ENCODE measurements around the gene PTPRD.

The PTPRD gene

GRCh38 chr9:8904771-8905515 is 1707.9 kb downstream of the PTPRD start:
- no peak for DNase-seq (ENCODE audit: low read depth in 2 of 2)

DNA sequence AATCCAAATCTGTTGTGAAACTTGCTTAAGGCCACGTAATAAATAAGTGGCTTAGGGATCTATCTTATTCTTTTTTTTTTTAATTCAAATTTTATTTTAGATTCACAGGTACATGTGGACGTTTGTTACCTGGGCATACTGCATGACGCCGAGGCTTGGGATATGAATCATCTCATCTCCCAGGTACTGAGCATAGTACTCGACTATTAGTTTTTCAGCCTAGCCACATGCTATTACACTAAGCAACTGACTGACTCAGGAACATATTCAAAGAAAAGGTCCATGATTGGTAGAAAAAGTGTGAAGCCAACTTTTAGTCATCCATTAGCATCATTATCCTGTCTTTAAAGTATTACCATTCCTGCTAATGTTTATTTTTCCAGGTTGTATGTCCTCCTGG is 1709.7 kb downstream of the PTPRD start:
- DNase-seq (ENCODE audit: low read depth in 2 of 2), result no peak

- DNase-seq (ENCODE audit: low read depth in 2 of 2), result no peak
These were observed 1711.7 kb downstream of the PTPRD start for GRCh38 chr9:8901146-8901545.

DNA sequence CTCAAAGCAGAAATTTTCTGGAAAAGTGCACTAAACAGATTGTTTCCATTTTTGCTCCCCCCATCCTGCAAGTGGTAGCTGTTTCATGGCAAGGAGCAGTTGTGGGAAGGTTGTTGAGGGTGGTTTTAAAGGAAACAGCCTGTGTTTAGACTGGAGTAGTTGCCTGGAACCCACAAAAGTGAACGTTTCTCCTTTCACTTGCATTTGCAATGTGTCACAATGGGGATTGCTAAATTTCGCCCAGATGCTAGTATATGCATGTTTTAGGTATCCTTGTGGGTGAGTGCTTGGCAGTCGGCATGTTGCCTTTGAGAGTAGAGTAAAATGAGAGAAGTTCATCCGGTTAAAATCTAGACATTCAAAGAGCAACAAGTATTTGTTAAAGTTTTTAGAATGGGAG is 1713.3 kb downstream of the PTPRD start:
- DNase-seq (ENCODE audit: low read depth in 2 of 2), result no peak

DNA sequence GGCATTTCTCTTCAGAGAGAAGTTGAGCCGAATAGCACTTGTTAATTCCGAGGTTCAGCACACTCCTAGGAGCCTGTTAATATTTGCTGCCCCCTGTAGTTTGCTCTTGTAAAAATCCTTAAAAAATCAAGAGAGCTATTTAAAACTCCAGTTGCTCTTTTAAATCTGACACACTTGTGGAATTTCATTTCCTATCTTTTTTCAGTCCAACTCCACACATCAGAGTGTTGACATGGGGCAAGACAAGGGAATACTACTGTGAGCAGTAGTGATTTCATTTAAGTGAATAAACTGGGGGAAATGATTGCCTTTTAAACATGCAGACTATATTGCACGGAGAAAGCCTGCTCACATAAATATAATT is 1717.0 kb downstream of the PTPRD start:
- no peak for DNase-seq (ENCODE audit: low read depth in 2 of 2)

DNA sequence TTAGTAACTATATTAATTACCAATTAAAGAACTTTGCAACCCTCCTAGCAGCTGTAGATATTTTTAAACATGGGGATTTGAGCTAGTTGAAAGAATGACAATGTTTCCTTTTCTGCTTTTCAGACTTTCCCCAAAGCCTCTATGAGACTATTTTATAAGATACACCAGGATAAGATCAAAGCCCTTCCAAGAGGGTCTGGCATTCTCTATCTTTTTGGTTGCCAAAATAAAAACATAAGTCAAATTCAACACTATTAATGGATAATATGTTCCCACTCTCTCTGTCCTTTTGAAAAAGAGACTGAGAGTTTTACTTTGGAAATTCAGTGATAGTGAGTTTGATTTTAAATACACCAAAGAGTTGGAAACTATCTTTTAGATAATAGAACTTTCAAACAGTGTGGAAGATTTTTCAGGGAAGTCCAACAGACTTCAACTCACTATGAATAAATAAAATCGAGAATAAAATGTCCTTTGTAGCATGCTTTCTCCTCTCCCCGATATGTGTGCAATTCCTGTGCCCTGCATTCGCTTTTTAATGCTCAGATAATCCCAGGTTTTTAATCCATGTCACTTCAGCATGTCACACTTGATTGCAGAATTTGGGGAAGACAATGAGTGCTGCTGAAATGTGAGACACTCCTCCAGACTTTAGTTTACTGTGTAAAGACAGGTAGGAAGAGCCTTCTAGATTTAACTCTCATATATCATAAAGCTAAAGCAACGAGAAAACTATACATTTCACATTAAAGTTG is 1717.5 kb downstream of the PTPRD start:
- DNase-seq (ENCODE audit: low read depth in 2 of 2), result no peak

- DNase-seq (ENCODE audit: low read depth in 2 of 2), result no peak
These were observed 1722.1 kb downstream of the PTPRD start for GRCh38 chr9:8890695-8891094.

DNA sequence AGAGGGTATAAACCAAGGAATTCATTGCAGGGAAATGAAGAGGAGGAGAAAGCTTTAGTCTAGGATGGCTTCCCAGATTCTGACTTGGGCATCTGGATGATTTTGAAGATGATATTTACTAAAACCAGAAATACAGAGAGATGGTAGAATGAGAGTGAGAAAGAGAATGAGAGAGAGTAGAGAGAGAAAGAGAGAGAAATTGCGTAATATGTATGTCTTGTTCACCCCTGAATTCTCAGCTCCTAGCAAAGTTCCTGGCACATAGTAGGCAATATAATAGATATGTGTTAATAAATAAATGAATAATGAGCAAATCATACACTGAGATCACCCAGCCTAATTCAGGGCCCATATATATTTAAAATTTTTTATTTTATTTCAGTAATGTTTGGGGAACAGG is 1723.7 kb downstream of the PTPRD start:
- no peak for DNase-seq (ENCODE audit: low read depth in 2 of 2)

GRCh38 chr9:8888591-8888990 is 1724.2 kb downstream of the PTPRD start:
- DNase-seq (ENCODE audit: low read depth in 2 of 2), result no peak

GRCh38 chr9:8887369-8887768 is 1725.4 kb downstream of the PTPRD start:
- DNase-seq (ENCODE audit: low read depth in 2 of 2), result no peak

DNA sequence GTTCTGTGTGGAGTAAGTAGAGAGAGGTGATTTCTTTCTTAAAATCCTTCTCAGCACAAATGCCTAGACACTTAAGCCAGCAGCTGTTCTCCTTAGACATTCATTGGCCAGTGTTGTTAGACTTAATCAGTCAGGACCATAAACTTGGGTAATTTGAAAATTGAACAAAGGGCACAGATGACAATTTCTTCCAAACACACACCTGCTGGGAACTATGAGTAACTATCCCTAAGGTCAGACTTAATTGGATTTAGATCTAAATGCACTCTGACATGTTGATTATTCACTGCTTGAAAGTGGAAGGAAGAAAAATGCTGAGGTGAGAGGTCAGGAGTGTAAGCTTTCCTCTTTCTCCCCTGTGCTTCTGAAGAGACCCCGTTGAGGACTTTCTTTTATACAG is 1729.5 kb downstream of the PTPRD start:
- no peak for DNase-seq (ENCODE audit: low read depth in 2 of 2)

- DNase-seq (ENCODE audit: low read depth in 2 of 2), result no peak
These were observed 1732.7 kb downstream of the PTPRD start for GRCh38 chr9:8880060-8880459.

GRCh38 chr9:8879284-8879683 is 1733.5 kb downstream of the PTPRD start:
- DNase-seq (ENCODE audit: low read depth in 2 of 2), result no peak

GRCh38 chr9:8877753-8878494 is 1734.9 kb downstream of the PTPRD start:
- no peak for DNase-seq (ENCODE audit: low read depth in 2 of 2)

DNA sequence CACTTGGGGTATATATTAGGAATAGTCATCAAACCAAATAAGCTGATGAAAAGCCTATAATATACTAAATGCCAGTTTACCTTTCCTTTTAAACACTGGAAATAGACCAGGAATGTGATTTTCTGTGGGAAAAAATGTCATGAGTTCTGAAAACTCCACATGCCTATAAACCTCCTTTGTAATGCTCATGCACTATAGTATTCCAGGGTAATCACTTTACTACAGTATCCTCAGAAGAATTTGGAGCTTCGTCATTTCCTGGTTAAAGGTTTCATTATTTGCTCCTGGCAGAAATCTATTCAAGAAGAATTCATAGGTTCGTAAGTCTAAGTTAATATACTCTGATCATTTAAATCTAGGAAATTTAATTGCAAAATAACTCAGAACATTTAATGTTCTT is 1736.5 kb downstream of the PTPRD start:
- no peak for DNase-seq (ENCODE audit: low read depth in 2 of 2)

DNA sequence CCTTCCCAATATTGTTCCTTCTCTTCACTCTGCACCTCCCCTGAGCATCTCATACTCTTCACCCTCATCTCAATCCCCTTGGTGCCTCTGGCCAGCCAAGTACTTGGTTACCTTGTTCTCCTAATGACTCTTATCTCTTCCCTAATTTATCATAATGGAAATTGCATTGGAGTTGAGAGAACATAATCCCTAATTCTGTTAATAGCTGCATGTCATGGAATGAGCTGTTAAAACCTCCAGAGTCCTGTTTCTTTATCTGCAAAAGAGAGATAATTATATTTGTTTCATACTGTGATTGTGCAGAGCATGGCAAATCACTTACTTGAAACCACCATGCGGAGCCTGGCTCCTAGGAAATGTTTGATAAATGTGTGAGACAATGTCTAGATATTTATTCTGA is 1738.3 kb downstream of the PTPRD start:
- DNase-seq (ENCODE audit: low read depth in 2 of 2), result no peak

DNA sequence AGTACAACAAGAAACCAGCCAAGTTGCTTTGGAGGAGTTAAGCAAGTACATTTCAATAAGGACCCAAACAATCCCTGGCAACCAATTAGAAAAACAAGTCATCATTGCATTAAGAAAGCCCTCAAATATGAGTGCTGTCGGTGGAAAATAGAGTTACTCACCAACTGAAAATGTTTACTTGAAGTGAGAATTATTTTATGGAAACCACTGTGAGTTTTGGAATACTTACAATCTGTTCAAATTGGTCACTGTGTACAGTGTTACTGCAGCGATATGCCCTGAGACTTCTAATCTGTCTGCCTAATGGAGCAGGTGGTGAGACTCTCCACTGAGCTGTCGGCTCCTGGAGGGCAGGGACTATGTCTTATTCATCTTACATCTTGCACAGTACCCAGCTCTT is 1740.0 kb downstream of the PTPRD start:
- DNase-seq (ENCODE audit: low read depth in 2 of 2), result no peak

DNA sequence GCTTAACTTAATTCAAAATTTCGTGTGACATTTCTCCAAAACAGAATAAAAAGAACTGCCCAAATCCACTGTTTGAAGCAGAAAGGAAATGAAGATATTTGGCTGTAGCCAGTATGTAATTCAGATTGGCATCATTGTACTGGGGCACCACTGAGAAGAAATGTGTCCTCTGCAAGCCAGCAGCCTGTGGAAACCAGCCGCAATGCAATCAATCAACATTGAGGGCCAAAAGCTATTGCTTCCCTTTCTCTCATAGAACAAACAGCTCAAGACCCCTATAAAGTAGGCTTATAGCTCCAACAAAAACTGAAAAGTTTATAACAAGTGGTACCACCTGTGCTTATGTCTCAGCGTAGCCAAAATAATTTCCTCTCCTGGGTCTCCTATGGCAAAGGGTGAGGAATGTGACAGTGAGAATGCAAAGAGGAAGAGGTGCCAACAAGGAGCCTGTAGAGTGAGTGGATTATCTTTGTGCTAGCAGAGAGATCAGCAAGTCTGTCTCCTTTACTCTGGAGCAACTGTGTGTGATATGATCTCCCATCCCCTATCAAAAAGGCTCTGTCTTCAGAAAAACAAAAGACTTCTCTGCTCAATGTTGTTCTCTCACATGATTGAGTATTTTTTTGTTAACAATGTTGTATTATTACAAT is 1740.9 kb downstream of the PTPRD start:
- no peak for DNase-seq (ENCODE audit: low read depth in 2 of 2)

DNA sequence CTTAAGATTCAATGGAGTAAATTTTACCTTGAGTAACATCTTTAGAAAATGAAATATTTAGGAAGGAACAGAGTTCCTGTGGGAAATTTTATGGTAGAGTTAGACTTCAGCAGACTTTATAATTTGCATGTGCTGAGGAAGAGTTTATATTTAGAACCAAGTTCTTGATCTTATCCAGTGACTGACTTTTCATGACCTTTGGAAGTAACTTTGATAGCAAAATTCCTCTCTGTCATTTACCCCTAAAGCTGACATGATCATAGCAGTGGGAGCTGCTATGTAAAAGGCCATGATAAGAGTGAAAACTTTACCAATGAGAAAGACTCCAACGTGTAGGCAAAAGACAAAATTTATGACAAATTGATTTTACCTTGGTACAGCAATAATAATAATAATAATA is 1741.4 kb downstream of the PTPRD start:
- DNase-seq (ENCODE audit: low read depth in 2 of 2), result no peak

- no peak for DNase-seq (ENCODE audit: low read depth in 2 of 2)
These were observed 1743.0 kb downstream of the PTPRD start for GRCh38 chr9:8869812-8870211.

DNA sequence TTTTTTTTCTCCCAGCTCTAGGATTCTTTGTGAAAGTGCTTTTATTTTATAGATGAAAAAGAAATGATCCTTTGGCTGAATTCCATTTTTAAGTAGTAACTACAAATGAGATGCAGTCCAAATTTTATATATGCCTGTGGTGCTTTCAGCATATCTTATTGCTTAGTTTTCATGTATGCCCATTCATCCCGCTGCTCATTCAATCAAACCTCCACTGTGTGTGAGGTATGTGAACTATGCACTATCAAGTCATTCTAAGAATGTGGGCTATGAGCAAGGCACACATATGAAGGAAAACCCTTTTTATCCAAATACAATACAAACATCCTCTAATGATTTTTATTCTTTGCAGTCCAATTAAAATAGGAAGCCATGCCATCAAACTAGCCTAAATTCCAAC is 1744.2 kb downstream of the PTPRD start:
- no peak for DNase-seq (ENCODE audit: low read depth in 2 of 2)

- DNase-seq (ENCODE audit: low read depth in 2 of 2), result no peak
These were observed 1745.7 kb downstream of the PTPRD start for GRCh38 chr9:8867148-8867547.
